ENCODE results near the gene MCCC1. TPM values are rescaled to one million over a fixed set of nuclear protein-coding genes. Genes with fewer than 3 reads are reported as not detected.

Gene MCCC1
- total and polyA plus RNA-seq, 2 experiments from 2014 or later = 20.4 to 21.5 TPM

GRCh38 chr3:183044547-183045229, 54.6 kb downstream of the MCCC1 start:
- Histone ChIP-seq H3K9ac (no peak overlapping the region), H3F3A (ENCODE audit: insufficient read depth) (no peaks in the 10 kb centered on the region), H3K27me3 (replicated peaks; ENCODE audit: insufficient read depth) (no peaks in the 10 kb centered on the region), H3K27ac (no peak overlapping the region), H3K36me3 (ENCODE audit: low read depth) (no peaks in the 10 kb centered on the region), H3K9me2 (ENCODE audit: insufficient read depth) (no peaks in the 10 kb centered on the region), H3K4me1 (ENCODE audit: insufficient read depth) (no peaks in the 10 kb centered on the region), H2AFZ (no peak overlapping the region), H3K9me3 (ENCODE audit: low read depth) (no peaks in the 10 kb centered on the region), H3K4me2 (ENCODE audit: unreplicated experiment) (no peak overlapping the region), H3K4me3 (no peak overlapping the region), H4K20me1 (ENCODE audit: insufficient read depth) (no peaks in the 10 kb centered on the region), H3K79me2 (ENCODE audit: insufficient read depth) (no peaks in the 10 kb centered on the region)
- no peak for DNase-seq
- TF ChIP-seq EZH2phosphoT487 (IDR thresholded peaks at IDR 0.05; ENCODE audit: insufficient read depth, low read depth) (no peak), EZH2 (IDR thresholded peaks at IDR 0.05; ENCODE audit: insufficient read depth, poor library complexity, severe bottlenecking) (no peak)
- in situ Hi-C loops (cut with MboI) = no loop called here
- 80 to 84% methylated on average over 9 to 11 of the region's 11 CpGs for WGBS, 2 experiments (ENCODE audit: low coverage in 1 of 2, low lambda C conversion rate in 2 of 2, missing lambda C conversion rate in 2 of 2)

GRCh38 chr3:183038757-183039156, 60.5 kb downstream of the MCCC1 start:
- TF ChIP-seq EZH2phosphoT487 (IDR thresholded peaks at IDR 0.05; ENCODE audit: insufficient read depth, low read depth) (no peak), EZH2 (IDR thresholded peaks at IDR 0.05; ENCODE audit: insufficient read depth, poor library complexity, severe bottlenecking) (no peak)
- Histone ChIP-seq H3K9me2 (ENCODE audit: insufficient read depth) (no peaks in the 10 kb centered on the region), H3K9ac (no peak overlapping the region), H3K4me1 (ENCODE audit: insufficient read depth) (peaks cover 10% of the 10 kb centered on the region), H2AFZ (no peak overlapping the region), H3K4me2 (ENCODE audit: unreplicated experiment) (no peak overlapping the region), H3F3A (ENCODE audit: insufficient read depth) (0 out of 2 replicates have a peak, but pooled peaks cover 4% of the 10 kb centered on the region), H4K20me1 (ENCODE audit: insufficient read depth) (no peaks in the 10 kb centered on the region), H3K27me3 (replicated peaks; ENCODE audit: insufficient read depth) (no peaks in the 10 kb centered on the region), H3K4me3 (no peak overlapping the region), H3K79me2 (ENCODE audit: insufficient read depth) (no peaks in the 10 kb centered on the region), H3K9me3 (ENCODE audit: low read depth) (no peaks in the 10 kb centered on the region), H3K36me3 (ENCODE audit: low read depth) (0 out of 2 replicates have a peak, but pooled peaks cover 9% of the 10 kb centered on the region), H3K27ac (no peak overlapping the region)
- in situ Hi-C loops (cut with MboI) = no loop called here
- DNase-seq = no peak
- WGBS, 2 experiments (ENCODE audit: low coverage in 1 of 2, low lambda C conversion rate in 2 of 2, missing lambda C conversion rate in 2 of 2) = 91 to 94% methylated on average over 12 of the region's 12 CpGs

GRCh38 chr3:183038221-183038620, 61.1 kb downstream of the MCCC1 start:
- H4K20me1 ChIP-seq (ENCODE audit: insufficient read depth) = no peaks in the 10 kb centered on the region
- H3K9ac ChIP-seq = no peak overlapping the region
- no peaks in the 10 kb centered on the region for H3K79me2 ChIP-seq (ENCODE audit: insufficient read depth)
- TF ChIP-seq EZH2 (IDR thresholded peaks at IDR 0.05; ENCODE audit: insufficient read depth, poor library complexity, severe bottlenecking) = no peak
- TF ChIP-seq EZH2phosphoT487 (IDR thresholded peaks at IDR 0.05; ENCODE audit: insufficient read depth, low read depth) = no peak
- no peak overlapping the region for H2AFZ ChIP-seq
- 0 out of 2 replicates have a peak, but pooled peaks cover 9% of the 10 kb centered on the region for H3K36me3 ChIP-seq (ENCODE audit: low read depth)
- in situ Hi-C loops (cut with MboI) = no loop called here
- H3F3A ChIP-seq (ENCODE audit: insufficient read depth) = 0 out of 2 replicates have a peak, but pooled peaks cover 8% of the 10 kb centered on the region
- no peaks in the 10 kb centered on the region for H3K9me2 ChIP-seq (ENCODE audit: insufficient read depth)
- no peak for DNase-seq
- no peaks in the 10 kb centered on the region for H3K27me3 ChIP-seq (replicated peaks; ENCODE audit: insufficient read depth)
- H3K4me2 ChIP-seq (ENCODE audit: unreplicated experiment) = no peak overlapping the region
- 96 to 100% methylated on average over 2 of the region's 2 CpGs for WGBS, 2 experiments (ENCODE audit: low coverage in 1 of 2, low lambda C conversion rate in 2 of 2, missing lambda C conversion rate in 2 of 2)
- peaks cover 15% of the 10 kb centered on the region for H3K4me1 ChIP-seq (ENCODE audit: insufficient read depth)
- H3K27ac ChIP-seq = no peak overlapping the region
- H3K9me3 ChIP-seq (ENCODE audit: low read depth) = no peaks in the 10 kb centered on the region
- H3K4me3 ChIP-seq = no peak overlapping the region

- 24 to 26% methylated on average over 2 of the region's 2 CpGs for WGBS, 2 experiments (ENCODE audit: low coverage in 1 of 2, low lambda C conversion rate in 2 of 2, missing lambda C conversion rate in 2 of 2)
- H3F3A ChIP-seq (ENCODE audit: insufficient read depth) = peaks cover 28% of the 10 kb centered on the region
- H3K36me3 ChIP-seq (ENCODE audit: low read depth) = 0 out of 2 replicates have a peak, but pooled peaks cover 9% of the 10 kb centered on the region
- H3K9me2 ChIP-seq (ENCODE audit: insufficient read depth) = no peaks in the 10 kb centered on the region
- peaks cover 48% of the 10 kb centered on the region for H3K4me1 ChIP-seq (ENCODE audit: insufficient read depth)
- H4K20me1 ChIP-seq (ENCODE audit: insufficient read depth) = no peaks in the 10 kb centered on the region
- no peak overlapping the region for H3K4me3 ChIP-seq
- DNase-seq = peak; percentile 75
- no peak overlapping the region for H2AFZ ChIP-seq
- no peaks in the 10 kb centered on the region for H3K79me2 ChIP-seq (ENCODE audit: insufficient read depth)
- no peak overlapping the region for H3K9ac ChIP-seq
- H3K4me2 ChIP-seq (ENCODE audit: unreplicated experiment) = peak overlapping the region; percentile 69
- 0 out of 2 replicates have a peak overlapping the region, but pooled peaks have one; percentile 6 for H3K27ac ChIP-seq
- TF ChIP-seq EZH2 (IDR thresholded peaks at IDR 0.05; ENCODE audit: insufficient read depth, poor library complexity, severe bottlenecking) (no peak), EZH2phosphoT487 (IDR thresholded peaks at IDR 0.05; ENCODE audit: insufficient read depth, low read depth) (no peak)
- in situ Hi-C loops (cut with MboI) = no loop called here
- H3K9me3 ChIP-seq (ENCODE audit: low read depth) = no peaks in the 10 kb centered on the region
- no peaks in the 10 kb centered on the region for H3K27me3 ChIP-seq (replicated peaks; ENCODE audit: insufficient read depth)
Measured at GRCh38 chr3:183033746-183034145, 65.5 kb downstream of the MCCC1 start.
